ENCODE measurements around the gene NTM.

NTM gene

DNA sequence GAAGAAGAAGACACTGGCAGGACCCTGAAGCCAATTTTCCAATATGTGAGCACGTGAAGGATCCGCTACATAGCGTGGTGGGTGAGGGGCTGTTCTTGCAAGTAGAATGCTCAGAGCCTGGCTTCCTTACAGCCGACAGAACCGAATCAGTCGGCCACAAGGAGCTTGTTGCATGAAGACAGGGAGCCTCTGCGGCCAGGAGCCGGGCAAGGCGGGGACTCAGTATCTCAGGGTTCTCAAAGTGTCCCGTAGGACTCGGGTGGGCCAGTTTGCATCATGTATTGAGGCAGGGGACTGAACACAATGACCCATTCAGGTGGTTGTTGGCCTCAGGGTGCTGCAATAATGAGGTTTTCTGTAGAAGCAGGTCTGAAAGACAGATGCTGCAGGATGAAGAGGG is 289.5 kb downstream of the NTM start:
- Histone ChIP-seq H3K27ac (ENCODE audit: extremely low read depth, low read depth, low read length) (no peak overlapping the region), H3K9me3 (ENCODE audit: control insufficient read depth, insufficient read depth, low read depth, low read length) (no peaks in the 10 kb centered on the region), H3K36me3 (ENCODE audit: control insufficient read depth in 2 of 2, insufficient read depth in 1 of 2, low read length in 2 of 2) (no peaks in the 10 kb centered on the region), H3K4me1 (ENCODE audit: control insufficient read depth, insufficient read depth, low read length) (no peaks in the 10 kb centered on the region), H3K4me3 (ENCODE audit: low read depth, low read length) (no peak overlapping the region)
- POLR2A ChIA-PET: no interaction called here
- TF ChIP-seq ZNF248 (tag by site-specific recombination; IDR thresholded peaks at IDR 0.05) (no peak), ZNF76 (tag by site-specific recombination; IDR thresholded peaks at IDR 0.05; ENCODE audit: borderline replicate concordance, low read depth) (no peak), SP2 (tag by site-specific recombination; IDR thresholded peaks at IDR 0.05) (no peak), ZNF423 (tag by site-specific recombination; IDR thresholded peaks at IDR 0.05) (no peak), ZFP3 (tag by site-specific recombination; IDR thresholded peaks at IDR 0.05; ENCODE audit: low read depth) (no peak), KLF9 (tag by site-specific recombination; IDR thresholded peaks at IDR 0.05; ENCODE audit: low read depth) (no peak), KLF10 (tag by site-specific recombination; IDR thresholded peaks at IDR 0.05) (no peak), ZNF776 (tag by site-specific recombination; IDR thresholded peaks at IDR 0.05; ENCODE audit: borderline replicate concordance) (no peak), ZNF777 (tag by site-specific recombination; IDR thresholded peaks at IDR 0.05; ENCODE audit: borderline replicate concordance) (no peak), ZNF660 (tag by site-specific recombination; IDR thresholded peaks at IDR 0.05) (no peak), ZFP69B (tag by site-specific recombination; IDR thresholded peaks at IDR 0.05) (no peak), ZIC2 (tag by site-specific recombination; IDR thresholded peaks at IDR 0.05) (no peak), ZNF654 (tag by site-specific recombination; IDR thresholded peaks at IDR 0.05; ENCODE audit: low read depth) (no peak), MEIS1 (CRISPR knock-in tag; IDR thresholded peaks at IDR 0.05; ENCODE audit: borderline replicate concordance) (no peak)
- TF ChIP-seq, protein P1, sequence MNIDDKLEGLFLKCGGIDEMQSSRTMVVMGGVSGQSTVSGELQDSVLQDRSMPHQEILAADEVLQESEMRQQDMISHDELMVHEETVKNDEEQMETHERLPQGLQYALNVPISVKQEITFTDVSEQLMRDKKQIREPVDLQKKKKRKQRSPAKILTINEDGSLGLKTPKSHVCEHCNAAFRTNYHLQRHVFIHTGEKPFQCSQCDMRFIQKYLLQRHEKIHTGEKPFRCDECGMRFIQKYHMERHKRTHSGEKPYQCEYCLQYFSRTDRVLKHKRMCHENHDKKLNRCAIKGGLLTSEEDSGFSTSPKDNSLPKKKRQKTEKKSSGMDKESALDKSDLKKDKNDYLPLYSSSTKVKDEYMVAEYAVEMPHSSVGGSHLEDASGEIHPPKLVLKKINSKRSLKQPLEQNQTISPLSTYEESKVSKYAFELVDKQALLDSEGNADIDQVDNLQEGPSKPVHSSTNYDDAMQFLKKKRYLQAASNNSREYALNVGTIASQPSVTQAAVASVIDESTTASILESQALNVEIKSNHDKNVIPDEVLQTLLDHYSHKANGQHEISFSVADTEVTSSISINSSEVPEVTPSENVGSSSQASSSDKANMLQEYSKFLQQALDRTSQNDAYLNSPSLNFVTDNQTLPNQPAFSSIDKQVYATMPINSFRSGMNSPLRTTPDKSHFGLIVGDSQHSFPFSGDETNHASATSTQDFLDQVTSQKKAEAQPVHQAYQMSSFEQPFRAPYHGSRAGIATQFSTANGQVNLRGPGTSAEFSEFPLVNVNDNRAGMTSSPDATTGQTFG (tag by site-specific recombination; IDR thresholded peaks at IDR 0.05; ENCODE audit: borderline replicate concordance): no peak
- TF ChIP-seq, protein P2, sequence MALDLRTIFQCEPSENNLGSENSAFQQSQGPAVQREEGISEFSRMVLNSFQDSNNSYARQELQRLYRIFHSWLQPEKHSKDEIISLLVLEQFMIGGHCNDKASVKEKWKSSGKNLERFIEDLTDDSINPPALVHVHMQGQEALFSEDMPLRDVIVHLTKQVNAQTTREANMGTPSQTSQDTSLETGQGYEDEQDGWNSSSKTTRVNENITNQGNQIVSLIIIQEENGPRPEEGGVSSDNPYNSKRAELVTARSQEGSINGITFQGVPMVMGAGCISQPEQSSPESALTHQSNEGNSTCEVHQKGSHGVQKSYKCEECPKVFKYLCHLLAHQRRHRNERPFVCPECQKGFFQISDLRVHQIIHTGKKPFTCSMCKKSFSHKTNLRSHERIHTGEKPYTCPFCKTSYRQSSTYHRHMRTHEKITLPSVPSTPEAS (tag by site-specific recombination; IDR thresholded peaks at IDR 0.05): no peak
- TF ChIP-seq, protein P3, sequence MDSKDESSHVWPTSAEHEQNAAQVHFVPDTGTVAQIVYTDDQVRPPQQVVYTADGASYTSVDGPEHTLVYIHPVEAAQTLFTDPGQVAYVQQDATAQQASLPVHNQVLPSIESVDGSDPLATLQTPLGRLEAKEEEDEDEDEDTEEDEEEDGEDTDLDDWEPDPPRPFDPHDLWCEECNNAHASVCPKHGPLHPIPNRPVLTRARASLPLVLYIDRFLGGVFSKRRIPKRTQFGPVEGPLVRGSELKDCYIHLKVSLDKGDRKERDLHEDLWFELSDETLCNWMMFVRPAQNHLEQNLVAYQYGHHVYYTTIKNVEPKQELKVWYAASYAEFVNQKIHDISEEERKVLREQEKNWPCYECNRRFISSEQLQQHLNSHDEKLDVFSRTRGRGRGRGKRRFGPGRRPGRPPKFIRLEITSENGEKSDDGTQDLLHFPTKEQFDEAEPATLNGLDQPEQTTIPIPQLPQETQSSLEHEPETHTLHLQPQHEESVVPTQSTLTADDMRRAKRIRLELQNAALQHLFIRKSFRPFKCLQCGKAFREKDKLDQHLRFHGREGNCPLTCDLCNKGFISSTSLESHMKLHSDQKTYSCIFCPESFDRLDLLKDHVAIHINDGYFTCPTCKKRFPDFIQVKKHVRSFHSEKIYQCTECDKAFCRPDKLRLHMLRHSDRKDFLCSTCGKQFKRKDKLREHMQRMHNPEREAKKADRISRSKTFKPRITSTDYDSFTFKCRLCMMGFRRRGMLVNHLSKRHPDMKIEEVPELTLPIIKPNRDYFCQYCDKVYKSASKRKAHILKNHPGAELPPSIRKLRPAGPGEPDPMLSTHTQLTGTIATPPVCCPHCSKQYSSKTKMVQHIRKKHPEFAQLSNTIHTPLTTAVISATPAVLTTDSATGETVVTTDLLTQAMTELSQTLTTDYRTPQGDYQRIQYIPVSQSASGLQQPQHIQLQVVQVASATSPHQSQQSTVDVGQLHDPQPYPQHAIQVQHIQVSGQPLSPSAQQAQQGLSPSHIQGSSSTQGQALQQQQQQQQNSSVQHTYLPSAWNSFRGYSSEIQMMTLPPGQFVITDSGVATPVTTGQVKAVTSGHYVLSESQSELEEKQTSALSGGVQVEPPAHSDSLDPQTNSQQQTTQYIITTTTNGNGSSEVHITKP (tag by site-specific recombination; IDR thresholded peaks at IDR 0.05): no peak
- TF ChIP-seq, protein P4, sequence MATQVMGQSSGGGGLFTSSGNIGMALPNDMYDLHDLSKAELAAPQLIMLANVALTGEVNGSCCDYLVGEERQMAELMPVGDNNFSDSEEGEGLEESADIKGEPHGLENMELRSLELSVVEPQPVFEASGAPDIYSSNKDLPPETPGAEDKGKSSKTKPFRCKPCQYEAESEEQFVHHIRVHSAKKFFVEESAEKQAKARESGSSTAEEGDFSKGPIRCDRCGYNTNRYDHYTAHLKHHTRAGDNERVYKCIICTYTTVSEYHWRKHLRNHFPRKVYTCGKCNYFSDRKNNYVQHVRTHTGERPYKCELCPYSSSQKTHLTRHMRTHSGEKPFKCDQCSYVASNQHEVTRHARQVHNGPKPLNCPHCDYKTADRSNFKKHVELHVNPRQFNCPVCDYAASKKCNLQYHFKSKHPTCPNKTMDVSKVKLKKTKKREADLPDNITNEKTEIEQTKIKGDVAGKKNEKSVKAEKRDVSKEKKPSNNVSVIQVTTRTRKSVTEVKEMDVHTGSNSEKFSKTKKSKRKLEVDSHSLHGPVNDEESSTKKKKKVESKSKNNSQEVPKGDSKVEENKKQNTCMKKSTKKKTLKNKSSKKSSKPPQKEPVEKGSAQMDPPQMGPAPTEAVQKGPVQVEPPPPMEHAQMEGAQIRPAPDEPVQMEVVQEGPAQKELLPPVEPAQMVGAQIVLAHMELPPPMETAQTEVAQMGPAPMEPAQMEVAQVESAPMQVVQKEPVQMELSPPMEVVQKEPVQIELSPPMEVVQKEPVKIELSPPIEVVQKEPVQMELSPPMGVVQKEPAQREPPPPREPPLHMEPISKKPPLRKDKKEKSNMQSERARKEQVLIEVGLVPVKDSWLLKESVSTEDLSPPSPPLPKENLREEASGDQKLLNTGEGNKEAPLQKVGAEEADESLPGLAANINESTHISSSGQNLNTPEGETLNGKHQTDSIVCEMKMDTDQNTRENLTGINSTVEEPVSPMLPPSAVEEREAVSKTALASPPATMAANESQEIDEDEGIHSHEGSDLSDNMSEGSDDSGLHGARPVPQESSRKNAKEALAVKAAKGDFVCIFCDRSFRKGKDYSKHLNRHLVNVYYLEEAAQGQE (tag by site-specific recombination; IDR thresholded peaks at IDR 0.05): no peak
- TF ChIP-seq, protein P5, sequence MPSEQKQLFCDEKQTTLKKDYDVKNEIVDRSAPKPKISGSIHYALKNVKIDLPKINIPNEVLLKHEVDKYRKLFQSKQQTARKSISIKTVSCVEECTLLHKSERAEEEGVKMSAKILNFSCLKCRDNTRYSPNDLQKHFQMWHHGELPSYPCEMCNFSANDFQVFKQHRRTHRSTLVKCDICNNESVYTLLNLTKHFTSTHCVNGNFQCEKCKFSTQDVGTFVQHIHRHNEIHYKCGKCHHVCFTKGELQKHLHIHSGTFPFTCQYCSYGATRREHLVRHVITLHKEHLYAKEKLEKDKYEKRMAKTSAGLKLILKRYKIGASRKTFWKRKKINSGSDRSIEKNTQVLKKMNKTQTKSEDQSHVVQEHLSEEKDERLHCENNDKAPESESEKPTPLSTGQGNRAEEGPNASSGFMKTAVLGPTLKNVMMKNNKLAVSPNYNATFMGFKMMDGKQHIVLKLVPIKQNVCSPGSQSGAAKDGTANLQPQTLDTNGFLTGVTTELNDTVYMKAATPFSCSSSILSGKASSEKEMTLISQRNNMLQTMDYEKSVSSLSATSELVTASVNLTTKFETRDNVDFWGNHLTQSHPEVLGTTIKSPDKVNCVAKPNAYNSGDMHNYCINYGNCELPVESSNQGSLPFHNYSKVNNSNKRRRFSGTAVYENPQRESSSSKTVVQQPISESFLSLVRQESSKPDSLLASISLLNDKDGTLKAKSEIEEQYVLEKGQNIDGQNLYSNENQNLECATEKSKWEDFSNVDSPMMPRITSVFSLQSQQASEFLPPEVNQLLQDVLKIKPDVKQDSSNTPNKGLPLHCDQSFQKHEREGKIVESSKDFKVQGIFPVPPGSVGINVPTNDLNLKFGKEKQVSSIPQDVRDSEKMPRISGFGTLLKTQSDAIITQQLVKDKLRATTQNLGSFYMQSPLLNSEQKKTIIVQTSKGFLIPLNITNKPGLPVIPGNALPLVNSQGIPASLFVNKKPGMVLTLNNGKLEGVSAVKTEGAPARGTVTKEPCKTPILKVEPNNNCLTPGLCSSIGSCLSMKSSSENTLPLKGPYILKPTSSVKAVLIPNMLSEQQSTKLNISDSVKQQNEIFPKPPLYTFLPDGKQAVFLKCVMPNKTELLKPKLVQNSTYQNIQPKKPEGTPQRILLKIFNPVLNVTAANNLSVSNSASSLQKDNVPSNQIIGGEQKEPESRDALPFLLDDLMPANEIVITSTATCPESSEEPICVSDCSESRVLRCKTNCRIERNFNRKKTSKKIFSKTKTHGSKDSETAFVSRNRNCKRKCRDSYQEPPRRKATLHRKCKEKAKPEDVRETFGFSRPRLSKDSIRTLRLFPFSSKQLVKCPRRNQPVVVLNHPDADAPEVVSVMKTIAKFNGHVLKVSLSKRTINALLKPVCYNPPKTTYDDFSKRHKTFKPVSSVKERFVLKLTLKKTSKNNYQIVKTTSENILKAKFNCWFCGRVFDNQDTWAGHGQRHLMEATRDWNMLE (tag by site-specific recombination; conservative IDR thresholded peaks at IDR 0.05; ENCODE audit: low read depth): no peak
- CTCF ChIA-PET: no interaction called here

Measured in HEK293 (cell line).